Upper lobe of left lung (tissue), 4 donors: ENCODE measurements around the gene PDE8A.

Experiments
- POLR2A ChIP-seq, 4 donors: fragments of 450-650 bp; IDR thresholded peaks; one replicate each; pipeline ENCODE4 v1.5.1; 2016 to 2017; ENCODE audit warnings: antibody characterized with exemption in 4 of 4, mild to moderate bottlenecking in 2 of 4
- TF ChIP-seq, protein P1 (sequence below), 6 experiments: fragments of 450-650 bp in 4 of 6; fragments of 200-600 bp in 2 of 6; sonication (generic) in 2 of 6; IDR thresholded peaks; one replicate each; pipeline ENCODE4 v1.5.1; 2016 to 2019; ENCODE audit warnings: antibody characterized with exemption in 6 of 6

DNA sequence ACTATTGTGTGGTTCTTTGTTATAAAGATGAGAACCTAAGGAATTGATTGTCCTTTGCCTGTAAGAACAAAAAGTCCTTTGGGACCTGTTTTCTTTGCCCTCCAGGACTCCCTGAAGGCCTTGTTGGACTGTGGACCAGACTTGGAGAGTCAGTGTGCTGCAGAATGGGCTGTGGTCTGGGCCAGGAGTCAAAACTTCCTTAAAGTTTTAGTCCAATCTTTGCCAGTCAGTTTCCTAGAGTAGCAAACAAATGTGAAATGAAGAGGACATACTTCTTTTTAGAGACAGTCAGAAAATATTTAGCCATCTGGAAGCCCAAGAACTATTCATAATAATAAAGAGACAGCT, 45.4 kb downstream of the PDE8A start:
- TF ChIP-seq, protein P1, sequence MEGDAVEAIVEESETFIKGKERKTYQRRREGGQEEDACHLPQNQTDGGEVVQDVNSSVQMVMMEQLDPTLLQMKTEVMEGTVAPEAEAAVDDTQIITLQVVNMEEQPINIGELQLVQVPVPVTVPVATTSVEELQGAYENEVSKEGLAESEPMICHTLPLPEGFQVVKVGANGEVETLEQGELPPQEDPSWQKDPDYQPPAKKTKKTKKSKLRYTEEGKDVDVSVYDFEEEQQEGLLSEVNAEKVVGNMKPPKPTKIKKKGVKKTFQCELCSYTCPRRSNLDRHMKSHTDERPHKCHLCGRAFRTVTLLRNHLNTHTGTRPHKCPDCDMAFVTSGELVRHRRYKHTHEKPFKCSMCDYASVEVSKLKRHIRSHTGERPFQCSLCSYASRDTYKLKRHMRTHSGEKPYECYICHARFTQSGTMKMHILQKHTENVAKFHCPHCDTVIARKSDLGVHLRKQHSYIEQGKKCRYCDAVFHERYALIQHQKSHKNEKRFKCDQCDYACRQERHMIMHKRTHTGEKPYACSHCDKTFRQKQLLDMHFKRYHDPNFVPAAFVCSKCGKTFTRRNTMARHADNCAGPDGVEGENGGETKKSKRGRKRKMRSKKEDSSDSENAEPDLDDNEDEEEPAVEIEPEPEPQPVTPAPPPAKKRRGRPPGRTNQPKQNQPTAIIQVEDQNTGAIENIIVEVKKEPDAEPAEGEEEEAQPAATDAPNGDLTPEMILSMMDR (IDR thresholded peaks at IDR 0.05), result no peak
- no peak for TF ChIP-seq POLR2A (IDR thresholded peaks at IDR 0.05)
